ENCODE data around the gene C2orf81.

- TF ChIP-seq, protein P1, sequence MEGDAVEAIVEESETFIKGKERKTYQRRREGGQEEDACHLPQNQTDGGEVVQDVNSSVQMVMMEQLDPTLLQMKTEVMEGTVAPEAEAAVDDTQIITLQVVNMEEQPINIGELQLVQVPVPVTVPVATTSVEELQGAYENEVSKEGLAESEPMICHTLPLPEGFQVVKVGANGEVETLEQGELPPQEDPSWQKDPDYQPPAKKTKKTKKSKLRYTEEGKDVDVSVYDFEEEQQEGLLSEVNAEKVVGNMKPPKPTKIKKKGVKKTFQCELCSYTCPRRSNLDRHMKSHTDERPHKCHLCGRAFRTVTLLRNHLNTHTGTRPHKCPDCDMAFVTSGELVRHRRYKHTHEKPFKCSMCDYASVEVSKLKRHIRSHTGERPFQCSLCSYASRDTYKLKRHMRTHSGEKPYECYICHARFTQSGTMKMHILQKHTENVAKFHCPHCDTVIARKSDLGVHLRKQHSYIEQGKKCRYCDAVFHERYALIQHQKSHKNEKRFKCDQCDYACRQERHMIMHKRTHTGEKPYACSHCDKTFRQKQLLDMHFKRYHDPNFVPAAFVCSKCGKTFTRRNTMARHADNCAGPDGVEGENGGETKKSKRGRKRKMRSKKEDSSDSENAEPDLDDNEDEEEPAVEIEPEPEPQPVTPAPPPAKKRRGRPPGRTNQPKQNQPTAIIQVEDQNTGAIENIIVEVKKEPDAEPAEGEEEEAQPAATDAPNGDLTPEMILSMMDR (IDR thresholded peaks at IDR 0.05), result peak in 1 of 6 experiments; percentile 24
- TF ChIP-seq POLR2A (IDR thresholded peaks at IDR 0.05), result peak; percentile 16 to 40
Observed at GRCh38 chr2:74454654-74455511, 33.5 kb upstream of the C2orf81 start, which contains the start of gene INO80B.

Measured in adrenal gland (tissue), 5 donors.